WTC11 (cell line): ENCODE data around the gene GABRB1.

Experiments used
- CTCF ChIP-seq: fragments of 200-600 bp; IDR thresholded peaks from 2 replicates; pipeline ENCODE4 v1.8.0; 2022; ENCODE audit warnings: antibody characterized with exemption
- TF ChIP-seq, protein P1 (sequence below): sonication (generic); formaldehyde crosslinking; IDR thresholded peaks from 2 replicates; pipeline ENCODE4 v1.8.0; 2022; ENCODE audit warnings: mild to moderate bottlenecking, missing genetic modification reagents

GRCh38 chr4:47118192-47118929 lies 87.0 kb downstream of the GABRB1 start:
- TF ChIP-seq, protein P1, sequence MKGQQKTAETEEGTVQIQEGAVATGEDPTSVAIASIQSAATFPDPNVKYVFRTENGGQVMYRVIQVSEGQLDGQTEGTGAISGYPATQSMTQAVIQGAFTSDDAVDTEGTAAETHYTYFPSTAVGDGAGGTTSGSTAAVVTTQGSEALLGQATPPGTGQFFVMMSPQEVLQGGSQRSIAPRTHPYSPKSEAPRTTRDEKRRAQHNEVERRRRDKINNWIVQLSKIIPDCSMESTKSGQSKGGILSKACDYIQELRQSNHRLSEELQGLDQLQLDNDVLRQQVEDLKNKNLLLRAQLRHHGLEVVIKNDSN: no peak
- TF ChIP-seq CTCF: no peak
